K562 (cell line): ENCODE data around the gene DGKZ. TPM values are rescaled to one million over a fixed set of nuclear protein-coding genes. Genes with fewer than 3 reads are reported as not detected.

ENCODE experiments used
- ATAC-seq: fragments of 200-7000 bp; cut with Tn5 transposase; 3 replicates; pipeline ENCODE4 v1.9.1; 2020; ENCODE audit warnings: moderate library complexity
- BruUV-seq: library from RNA; stranded (reverse); fragments of 400-500 nt; replicated peaks from 2 replicates; lab custom pipeline; 2021; lab: Mats Ljungman, UMichigan
- CTCF ChIA-PET: fragments of 300-600 bp; formaldehyde crosslinking; extraction: SDS; loops from one replicate; lab custom pipeline; 2021; ENCODE audit warnings: low intra/inter-chr PET ratio; lab: Yijun Ruan, JAX
- POLR2A ChIA-PET: fragments of 300-600, 350-650 bp; sonication (Branson Sonifier 250); formaldehyde crosslinking; extraction: SDS; loops from one replicate; lab custom pipeline; 2021; ENCODE audit warnings: antibody characterized with exemption, inconsistent platforms; lab: Yijun Ruan, JAX
- DNase-seq, 4 experiments: peaks; one replicate each; pipeline versions ENCODE4 v3.0.0 to v3.0.0-alpha.2; 2011 to 2018; ENCODE audit warnings: low spot score in 3 of 4, mixed read lengths in 3 of 4; ENCODE audit errors: extremely low read depth in 1 of 4
- FAIRE-seq: peaks from 2 replicates; lab custom pipeline; 2011; peaks lifted over from hg19 to GRCh38; lab: Jason Lieb, UNC
- H2AFZ ChIP-seq: 2 replicates; pipeline ENCODE4 v1.6.0; 2011; ENCODE audit warnings: low read depth, low read length, control low read depth, inconsistent platforms
- H3K27ac ChIP-seq: fragments of 200-600 bp; 3 replicates; pipeline ENCODE4 v1.8.0; 2011; ENCODE audit warnings: low read depth, mild to moderate bottlenecking, control low read depth, inconsistent platforms, low read length, moderate library complexity, mixed read lengths; ENCODE audit errors: extremely low read depth
- H3K27me3 ChIP-seq, 2 experiments: fragments of 300-600 bp in 1 of 2; 2 replicates in 1 of 2; 3 replicates in 1 of 2; pipeline versions ENCODE4 v1.6.0 to v1.8.0; 2011; ENCODE audit warnings: inconsistent platforms in 2 of 2, low read length in 2 of 2, mild to moderate bottlenecking in 1 of 2, mixed read lengths in 1 of 2, moderate library complexity in 1 of 2; ENCODE audit not compliant: control insufficient read depth in 2 of 2, insufficient read depth in 2 of 2
- H3K36me3 ChIP-seq: fragments of 300-600 bp; 3 replicates; pipeline ENCODE4 v1.8.0; 2011; ENCODE audit warnings: mild to moderate bottlenecking, low read length, inconsistent platforms; ENCODE audit not compliant: control insufficient read depth, insufficient read depth
- H3K4me1 ChIP-seq, 2 experiments: fragments of 200-600 bp in 1 of 2; replicated peaks in 1 of 2; 2 replicates in 1 of 2; 3 replicates in 1 of 2; pipeline versions ENCODE4 v1.5.1 to v1.8.0; 2011; ENCODE audit warnings: inconsistent platforms in 2 of 2, low read length in 2 of 2, mild to moderate bottlenecking in 1 of 2, mixed read lengths in 1 of 2, moderate library complexity in 1 of 2; ENCODE audit not compliant: control insufficient read depth in 2 of 2, insufficient read depth in 2 of 2
- H3K4me2 ChIP-seq: 2 replicates; pipeline ENCODE4 v1.6.1; 2011; ENCODE audit warnings: low read length, control low read depth, inconsistent platforms, mixed read lengths; ENCODE audit not compliant: insufficient read depth
- H3K4me3 ChIP-seq: fragments of 200-600 bp; sonication (generic), shearing (Covaris generic); 2 replicates; pipeline ENCODE4 v1.5.1; 2016; ENCODE audit warnings: control low read depth, inconsistent platforms
- H3K79me2 ChIP-seq: fragments of 200-600 bp; 3 replicates; pipeline ENCODE4 v1.8.0; 2011; ENCODE audit warnings: low read length, inconsistent platforms; ENCODE audit not compliant: control insufficient read depth, insufficient read depth
- H3K9ac ChIP-seq, 2 experiments: 2 replicates each; pipeline versions ENCODE4 v1.6.0 to v1.6.1; 2011; ENCODE audit warnings: low read depth in 2 of 2, low read length in 2 of 2, control low read depth in 1 of 2, inconsistent platforms in 1 of 2, mild to moderate bottlenecking in 1 of 2, mixed read lengths in 1 of 2; ENCODE audit not compliant: insufficient read depth in 1 of 2
- H3K9me1 ChIP-seq: one replicate; pipeline ENCODE4 v1.6.0; 2011; ENCODE audit warnings: inconsistent platforms, mild to moderate bottlenecking, low read length, moderate library complexity; ENCODE audit not compliant: control insufficient read depth, insufficient read depth
- H3K9me3 ChIP-seq: replicated peaks from 2 replicates; pipeline ENCODE4 v1.5.1; 2011; ENCODE audit warnings: low read depth, low read length, inconsistent platforms; ENCODE audit not compliant: control insufficient read depth, insufficient read depth
- H4K20me1 ChIP-seq: replicated peaks from 2 replicates; pipeline ENCODE4 v1.6.1; 2011; ENCODE audit warnings: low read length, inconsistent platforms, mixed read lengths; ENCODE audit not compliant: control insufficient read depth, insufficient read depth
- DDX20 ChIP-seq: fragments of 450-650 bp; IDR thresholded peaks from 2 replicates; pipeline ENCODE4 v1.6.1; 2016; ENCODE audit warnings: missing genetic modification characterization, low read depth, mild to moderate bottlenecking, missing compliant biosample characterization, moderate library complexity
- EWSR1 ChIP-seq: fragments of 450-650 bp; IDR thresholded peaks from 2 replicates; pipeline ENCODE4 v1.6.1; 2018; ENCODE audit warnings: borderline replicate concordance, mild to moderate bottlenecking, low read depth, moderate library complexity; ENCODE audit not compliant: partially characterized antibody
- GATAD2A ChIP-seq: fragments of 450-650 bp; IDR thresholded peaks from 2 replicates; pipeline ENCODE4 v1.6.1; 2017
- KLF16 ChIP-seq: IDR thresholded peaks from 2 replicates; pipeline ENCODE4 v1.6.1; 2016; ENCODE audit warnings: antibody characterized with exemption
- NFXL1 ChIP-seq: fragments of 450-650 bp; formaldehyde crosslinking; IDR thresholded peaks from 2 replicates; pipeline ENCODE4 v1.4.0; 2021; ENCODE audit warnings: mild to moderate bottlenecking
- POLR3G ChIP-seq: IDR thresholded peaks from 2 replicates; pipeline ENCODE4 v1.6.1; 2011; ENCODE audit not compliant: insufficient read length, insufficient replicate concordance; ENCODE audit errors: extremely low read depth
- YY1 ChIP-seq, 3 experiments: IDR thresholded peaks; 2 replicates each; pipeline ENCODE4 v1.6.1; 2011; ENCODE audit warnings: low read length in 2 of 3, mild to moderate bottlenecking in 2 of 3, moderate library complexity in 2 of 3, borderline replicate concordance in 1 of 3, control low read depth in 1 of 3, low read depth in 1 of 3; ENCODE audit not compliant: insufficient read depth in 3 of 3, insufficient replicate concordance in 2 of 3, control insufficient read depth in 1 of 3, insufficient read length in 1 of 3; ENCODE audit errors: extremely low read depth in 1 of 3
- ZNF311 ChIP-seq: fragments of 250-450 bp; sonication (Bioruptor Pico); IDR thresholded peaks from 2 replicates; pipeline ENCODE4 v1.4.0; 2020; ENCODE audit warnings: mild to moderate bottlenecking, moderate library complexity
- ZNF436 ChIP-seq: fragments of 250-450, 450-650 bp; sonication (Bioruptor Pico); formaldehyde crosslinking; IDR thresholded peaks from 2 replicates; pipeline ENCODE4 v1.7.0; 2020; ENCODE audit warnings: mild to moderate bottlenecking
- WGBS: fragments of 100-300 bp; shearing (Covaris generic); methylation state at CpG from one replicate; pipeline ENCODE4 v1.1.6; 2016; ENCODE audit warnings: low coverage, mixed read lengths; ENCODE audit not compliant: insufficient coverage; ENCODE audit errors: missing lambda C conversion rate; 5-methylcytosine and 5-hydroxymethylcytosine counted together
- in situ Hi-C: fragments of 300-500 bp; cut with MboI; formaldehyde crosslinking; loops from 4 replicates; pipeline ENCODE4 v1.15.0; 2018; ENCODE audit warnings: inconsistent platforms, mixed read lengths
- intact Hi-C: fragments of 100-400 bp; cut with micrococcal nuclease; formaldehyde crosslinking; loops from 2 replicates; pipeline ENCODE4 v1.14.2; 2022
- polyA plus RNA-seq, 8 experiments: library from polyadenylated mRNA; depleted of rRNA in 4 of 8; stranded (reverse) in 5 of 8; unstranded in 3 of 8; fragments of >200 nt; fragmentation: Nextera tagmentation in 2 of 8; fragmentation: Illumina TruSeq in 1 of 8; extraction: Ambion mirVana in 2 of 8; extraction: Trizol in 1 of 8; gene quantifications; 2 replicates each; pipeline versions ENCODE4 v1.2.1 to v1.2.3, GENCODE V29; 2011 to 2014; ENCODE audit warnings: inconsistent platforms in 1 of 8, missing spikeins in 1 of 8
- total RNA-seq, 7 experiments: library from RNA; depleted of rRNA in 6 of 7; stranded (reverse); fragments of >200 nt in 6 of 7; fragmentation: Illumina TruSeq in 2 of 7; extraction: Trizol in 2 of 7; gene quantifications; 2 replicates each; pipeline versions ENCODE4 v1.2.1 to v1.2.3, GENCODE V29; 2011 to 2021; ENCODE audit warnings: low replicate concordance in 1 of 7
- TF ChIP-seq, protein P1 (sequence below): fragments of 250-450 bp; sonication (Bioruptor Pico); IDR thresholded peaks from 2 replicates; pipeline ENCODE4 v1.6.1; 2021; ENCODE audit warnings: mild to moderate bottlenecking
- TF ChIP-seq, protein P2 (sequence below): fragments of 250-450 bp; sonication (Bioruptor Pico); IDR thresholded peaks from 2 replicates; pipeline ENCODE4 v1.5.0; 2020; ENCODE audit warnings: mild to moderate bottlenecking, borderline replicate concordance

DGKZ gene
- total and polyA plus RNA-seq, 9 of the 15 experiments (the other 6 are each of a cell fraction or from before 2014, with no cell fraction given), result 0.51 to 100 (median 44.2) TPM

DNA sequence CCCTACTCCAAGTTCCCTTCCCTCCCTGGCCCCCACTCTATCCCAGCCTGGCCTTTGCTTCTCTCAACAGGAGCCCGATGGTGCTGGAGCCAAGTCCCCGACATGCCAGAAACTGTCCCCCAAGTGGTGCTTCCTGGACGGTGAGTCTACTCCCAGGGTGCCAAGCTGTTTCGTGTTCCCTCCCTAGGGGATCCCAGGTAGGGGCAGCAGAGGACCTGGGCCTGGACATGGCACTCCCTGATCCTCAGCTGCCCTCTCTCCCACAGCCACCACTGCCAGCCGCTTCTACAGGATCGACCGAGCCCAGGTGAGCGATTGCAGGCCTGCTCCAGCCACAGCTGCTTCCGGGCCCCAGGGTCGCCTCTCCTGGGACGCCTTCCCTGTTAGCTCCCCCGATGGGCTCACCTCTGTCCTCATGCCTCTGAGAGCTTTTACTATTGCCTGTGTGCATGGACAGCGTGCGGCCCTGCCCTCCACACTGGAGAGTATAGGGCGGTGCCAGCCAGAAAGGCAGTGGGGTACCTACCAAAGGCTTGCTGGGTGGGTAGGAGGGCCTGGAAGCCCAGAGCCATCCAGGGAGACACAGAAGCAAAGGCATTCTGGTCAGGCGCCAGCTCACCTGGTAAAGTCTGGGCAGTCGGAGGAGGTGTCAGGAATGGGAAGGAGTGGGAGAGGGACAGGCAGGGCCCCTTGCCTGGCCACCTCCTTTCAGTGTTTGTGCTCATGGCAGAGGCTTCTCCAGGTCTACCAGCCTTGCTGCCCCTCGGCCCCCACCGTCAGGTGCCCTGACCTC, 29.2 kb downstream of the DGKZ start:
- no peak overlapping the region for H3K4me2 ChIP-seq
- H3K9ac ChIP-seq, result no peak overlapping the region; a peak in 1 of 4 replicates
- no peaks in the 10 kb centered on the region for H4K20me1 ChIP-seq
- TF ChIP-seq NFXL1 (CRISPR knock-in tag) (no peak), YY1 (IDR thresholded peaks at IDR 0.05; ENCODE audit: borderline replicate concordance in 1 of 3, control insufficient read depth in 1 of 3, extremely low read depth in 1 of 3, insufficient read depth in 3 of 3, insufficient read length in 1 of 3, insufficient replicate concordance in 2 of 3, low read depth in 1 of 3, low read length in 2 of 3) (no peak)
- H3K79me2 ChIP-seq, result no peaks in the 10 kb centered on the region
- no peaks in the 10 kb centered on the region for H3K9me1 ChIP-seq
- no peak for FAIRE-seq
- in situ Hi-C loops, result no loop called here
- H3K9me3 ChIP-seq, result no peaks in the 10 kb centered on the region
- peaks cover 69% of the 10 kb centered on the region; the same call in 2 of the 3 replicates for H3K36me3 ChIP-seq
- intact Hi-C loops, result no loop called here
- no TSS peak for BruUV-seq
- no peak overlapping the region for H3K27ac ChIP-seq
- 91% methylated on average over 17 of the region's 19 CpGs for WGBS
- no peak for ATAC-seq
- no peak for DNase-seq
- ChIA-PET CTCF (no interaction called here), POLR2A (interaction anchor here (0.6 to 0.8 kb wide), 5 partner anchors 10 to 396 kb away, joined by 3 read pairs; no protein-coding TSS in a partner anchor)
- no peak overlapping the region for H2AFZ ChIP-seq
- no peaks in the 10 kb centered on the region for H3K27me3 ChIP-seq
- no peak overlapping the region for H3K4me3 ChIP-seq
- H3K4me1 ChIP-seq, result peaks cover 9 to 40% of the 10 kb centered on the region in 2 experiments

DNA sequence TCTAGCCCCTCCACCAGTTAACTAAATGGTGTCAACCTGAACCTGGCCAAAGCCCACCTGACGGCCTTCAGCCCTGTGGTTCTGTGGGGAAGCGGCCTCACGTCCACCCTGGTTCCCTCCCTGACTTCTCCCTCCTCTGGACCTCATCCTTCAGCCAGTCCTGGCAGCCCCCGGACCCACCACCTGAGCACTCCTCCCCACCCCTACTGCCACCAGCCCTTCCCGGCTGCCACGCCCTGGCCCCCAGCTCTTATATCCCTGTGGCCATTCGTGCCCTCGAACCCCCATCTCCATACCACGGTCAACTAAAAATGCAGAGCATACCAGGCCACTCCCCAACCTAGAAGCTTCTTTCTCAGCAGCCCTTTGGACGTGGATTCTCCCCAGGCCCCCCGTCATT, 30.0 kb downstream of the DGKZ start:
- peaks cover 13 to 47% of the 10 kb centered on the region in 2 experiments for H3K4me1 ChIP-seq
- no peak overlapping the region for H3K4me2 ChIP-seq
- H3K4me3 ChIP-seq, result no peak overlapping the region
- H3K27ac ChIP-seq, result no peak overlapping the region
- peaks cover 61% of the 10 kb centered on the region; the same call in 2 of the 3 replicates for H3K36me3 ChIP-seq
- DNase-seq (no peak), ATAC-seq (no peak), FAIRE-seq (no peak)
- H3K9ac ChIP-seq, result no peak overlapping the region
- BruUV-seq, result no TSS peak
- H4K20me1 ChIP-seq, result no peaks in the 10 kb centered on the region
- H3K9me3 ChIP-seq, result no peaks in the 10 kb centered on the region
- intact Hi-C loops, result no loop called here
- POLR2A ChIA-PET, result interaction anchor here (0.6 to 0.8 kb wide), 3 partner anchors 11 to 274 kb away, joined by 3 read pairs; no protein-coding TSS in a partner anchor
- peaks cover under 1% of the 10 kb centered on the region for H3K9me1 ChIP-seq
- no peak overlapping the region for H2AFZ ChIP-seq
- CTCF ChIA-PET, result no interaction called here
- whole genome bisulfite sequencing, result 94% methylated on average over 3 of the region's 11 CpGs
- peaks cover 6% of the 10 kb centered on the region for H3K79me2 ChIP-seq
- in situ Hi-C loops, result no loop called here
- H3K27me3 ChIP-seq, result no peaks in the 10 kb centered on the region
- TF ChIP-seq EWSR1 (no peak), GATAD2A (no peak), DDX20 (tag) (no peak), KLF16 (no peak), ZNF311 (CRISPR knock-in tag) (no peak), ZNF436 (CRISPR knock-in tag) (no peak), POLR3G (no peak)
- TF ChIP-seq, protein P1, sequence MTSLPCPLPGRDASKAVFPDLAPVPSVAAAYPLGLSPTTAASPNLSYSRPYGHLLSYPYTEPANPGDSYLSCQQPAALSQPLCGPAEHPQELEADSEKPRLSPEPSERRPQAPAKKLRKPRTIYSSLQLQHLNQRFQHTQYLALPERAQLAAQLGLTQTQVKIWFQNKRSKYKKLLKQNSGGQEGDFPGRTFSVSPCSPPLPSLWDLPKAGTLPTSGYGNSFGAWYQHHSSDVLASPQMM (CRISPR knock-in tag), result no peak
- TF ChIP-seq, protein P2, sequence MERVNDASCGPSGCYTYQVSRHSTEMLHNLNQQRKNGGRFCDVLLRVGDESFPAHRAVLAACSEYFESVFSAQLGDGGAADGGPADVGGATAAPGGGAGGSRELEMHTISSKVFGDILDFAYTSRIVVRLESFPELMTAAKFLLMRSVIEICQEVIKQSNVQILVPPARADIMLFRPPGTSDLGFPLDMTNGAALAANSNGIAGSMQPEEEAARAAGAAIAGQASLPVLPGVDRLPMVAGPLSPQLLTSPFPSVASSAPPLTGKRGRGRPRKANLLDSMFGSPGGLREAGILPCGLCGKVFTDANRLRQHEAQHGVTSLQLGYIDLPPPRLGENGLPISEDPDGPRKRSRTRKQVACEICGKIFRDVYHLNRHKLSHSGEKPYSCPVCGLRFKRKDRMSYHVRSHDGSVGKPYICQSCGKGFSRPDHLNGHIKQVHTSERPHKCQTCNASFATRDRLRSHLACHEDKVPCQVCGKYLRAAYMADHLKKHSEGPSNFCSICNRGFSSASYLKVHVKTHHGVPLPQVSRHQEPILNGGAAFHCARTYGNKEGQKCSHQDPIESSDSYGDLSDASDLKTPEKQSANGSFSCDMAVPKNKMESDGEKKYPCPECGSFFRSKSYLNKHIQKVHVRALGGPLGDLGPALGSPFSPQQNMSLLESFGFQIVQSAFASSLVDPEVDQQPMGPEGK (CRISPR knock-in tag), result no peak
